RCC 7860 (cell line): ENCODE data around the gene SLC34A3.

Experiments used
- DNase-seq: peaks from one replicate; pipeline ENCODE4 v3.0.0-alpha.2; 2015; ENCODE audit warnings: low spot score
- FAIRE-seq: peaks from 2 replicates; lab custom pipeline; 2012; peaks lifted over from hg19 to GRCh38; lab: Jason Lieb, UNC

SLC34A3 gene

DNA sequence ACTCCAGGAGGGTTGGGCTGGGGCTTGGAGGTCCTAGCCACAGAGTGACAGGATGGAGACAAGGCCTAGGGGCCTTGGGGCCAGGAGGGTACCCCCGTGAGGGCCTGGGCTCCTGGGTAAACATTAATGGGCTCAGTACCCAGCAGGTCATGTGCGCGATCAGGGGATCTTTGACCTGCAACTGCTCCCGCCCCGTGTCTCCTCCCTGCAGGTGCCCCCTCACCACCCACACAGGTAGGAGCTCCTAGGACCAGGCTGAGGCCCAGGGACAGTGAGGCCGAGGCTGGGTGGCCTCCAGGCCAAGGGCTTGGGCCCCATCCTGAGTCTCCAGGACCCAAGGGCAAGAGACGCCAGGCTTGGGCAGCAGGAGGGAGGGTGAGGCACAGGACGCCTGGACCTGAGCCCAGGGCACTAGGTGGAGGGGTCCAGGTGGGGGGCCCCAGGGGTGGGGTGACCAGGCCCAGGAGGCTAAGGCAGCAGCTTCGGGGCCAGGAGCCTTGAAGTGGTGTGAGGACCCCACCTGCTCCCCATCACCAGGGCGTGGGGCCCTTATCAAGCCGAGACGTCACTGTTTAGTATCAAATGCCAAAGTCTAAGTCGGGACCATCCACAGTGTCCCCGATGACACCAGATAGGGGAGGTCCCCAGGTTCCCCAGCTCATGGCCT, at the start of gene SLC34A3:
TSS of gene SLC34A3 (plus strand) at position 197 of the 667 bp plus-strand sequence. CDS start 802 bp downstream, outside the sequence.
- no peak for DNase-seq
- no peak for FAIRE-seq

DNA sequence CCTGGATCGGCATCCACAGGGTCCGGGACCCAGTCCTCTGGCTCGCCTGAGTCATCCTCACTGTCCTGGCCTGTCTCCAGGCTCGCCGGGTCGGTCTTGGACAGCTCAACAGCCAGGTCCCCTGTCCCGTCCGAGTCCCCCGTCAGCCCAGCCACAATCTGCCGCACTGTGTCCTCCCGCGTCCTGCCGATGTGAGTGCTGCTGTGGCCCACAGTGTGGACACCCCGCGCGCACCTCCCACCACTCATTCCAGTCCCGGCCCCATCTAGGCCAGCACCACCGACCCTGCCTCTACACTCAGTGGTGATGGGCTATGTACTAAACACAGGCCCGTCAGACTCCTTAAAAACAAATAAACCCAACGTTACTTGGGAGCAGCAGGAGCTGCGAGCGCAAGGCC, 49.0 kb upstream of the SLC34A3 start:
- FAIRE-seq = no peak

DNA sequence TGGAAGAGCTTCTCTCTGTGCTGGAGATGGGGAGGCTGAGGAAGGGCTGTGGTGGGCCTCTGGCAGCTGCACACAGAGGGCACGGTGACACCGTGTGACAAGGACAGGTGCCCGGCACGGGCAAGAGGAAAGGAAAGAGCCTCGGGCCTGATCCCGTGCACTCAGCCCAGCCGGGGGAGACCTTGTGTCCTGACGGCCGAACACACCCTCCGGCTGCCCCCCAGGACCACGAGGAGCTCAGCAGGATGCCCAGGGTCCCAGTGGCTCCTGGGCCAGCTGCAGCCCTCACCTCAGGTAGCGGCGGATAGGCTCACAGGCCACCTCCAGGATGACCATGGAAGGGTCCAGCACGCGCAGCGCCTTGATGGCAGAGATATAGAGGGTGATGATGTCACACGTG, 47.9 kb upstream of the SLC34A3 start:
- no peak for FAIRE-seq
- no peak for DNase-seq

More for the DNA sequence above, 49.0 kb upstream of the SLC34A3 start:
- no peak for DNase-seq

DNA sequence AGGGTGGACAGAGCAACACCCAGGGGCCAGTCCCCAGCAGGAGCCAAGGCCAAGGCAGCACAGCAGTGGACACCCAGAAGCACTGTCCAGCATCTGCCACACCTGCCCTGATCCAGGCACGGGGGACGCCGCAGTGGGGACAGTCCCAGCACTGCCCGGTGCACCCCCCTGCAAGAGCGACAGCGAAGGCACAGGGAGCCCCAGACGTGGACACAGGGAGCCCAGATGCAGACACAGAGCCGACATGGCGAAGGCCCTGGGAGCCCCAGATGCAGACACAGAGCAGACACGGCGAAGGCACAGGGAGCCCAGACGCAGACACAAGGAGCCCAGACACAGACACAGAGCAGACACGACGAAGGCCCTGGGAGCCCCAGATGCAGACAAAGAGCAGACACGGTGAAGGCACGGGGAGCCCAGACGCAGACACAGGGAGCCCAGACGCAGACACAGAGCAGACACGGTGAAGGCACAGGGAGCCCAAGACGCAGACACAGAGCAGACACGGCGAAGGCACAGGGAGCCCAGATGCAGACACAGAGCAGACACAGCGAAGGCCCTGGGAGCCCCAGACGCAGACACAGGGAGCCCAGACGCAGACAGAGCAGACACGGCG, 46.6 kb upstream of the SLC34A3 start:
- DNase-seq (no peak), FAIRE-seq (no peak)

DNA sequence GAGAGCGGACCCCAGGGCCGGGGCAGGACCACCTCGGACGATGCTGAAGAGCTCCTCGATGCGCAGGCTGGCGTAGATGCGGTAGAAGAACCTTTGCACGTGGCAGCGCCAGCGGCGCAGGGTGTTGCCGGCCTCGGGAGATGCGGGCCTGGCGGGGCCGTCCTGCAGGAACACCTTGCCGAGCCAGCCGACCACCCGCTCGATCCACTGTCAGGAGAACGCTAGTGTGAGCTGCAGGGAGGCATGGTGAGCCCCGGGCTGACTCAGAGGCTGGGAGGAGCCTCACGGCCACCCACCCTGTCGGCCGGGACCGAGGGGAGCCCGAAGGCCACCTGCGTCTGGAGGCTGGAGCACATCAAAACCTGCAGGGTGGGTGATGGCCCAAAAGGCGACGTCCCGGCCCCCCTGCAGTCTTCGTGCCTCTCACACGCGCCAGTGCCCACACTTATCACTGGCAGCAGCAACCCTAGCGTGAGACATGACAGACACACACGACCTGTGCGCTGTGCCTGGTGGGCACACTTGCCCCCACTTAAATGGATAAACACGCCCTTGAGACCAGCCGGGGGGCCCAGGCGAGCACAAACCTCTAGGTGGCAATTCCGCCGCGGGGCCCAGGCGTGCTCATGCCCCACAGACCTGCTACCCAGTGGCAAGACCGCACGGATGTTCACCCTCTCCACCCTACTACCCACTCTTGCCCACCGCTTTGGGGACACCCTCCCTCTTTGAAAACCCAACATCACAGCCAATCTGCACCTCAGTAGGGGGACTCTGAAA, 45.6 kb upstream of the SLC34A3 start:
- no peak for FAIRE-seq
- DNase-seq = no peak

DNA sequence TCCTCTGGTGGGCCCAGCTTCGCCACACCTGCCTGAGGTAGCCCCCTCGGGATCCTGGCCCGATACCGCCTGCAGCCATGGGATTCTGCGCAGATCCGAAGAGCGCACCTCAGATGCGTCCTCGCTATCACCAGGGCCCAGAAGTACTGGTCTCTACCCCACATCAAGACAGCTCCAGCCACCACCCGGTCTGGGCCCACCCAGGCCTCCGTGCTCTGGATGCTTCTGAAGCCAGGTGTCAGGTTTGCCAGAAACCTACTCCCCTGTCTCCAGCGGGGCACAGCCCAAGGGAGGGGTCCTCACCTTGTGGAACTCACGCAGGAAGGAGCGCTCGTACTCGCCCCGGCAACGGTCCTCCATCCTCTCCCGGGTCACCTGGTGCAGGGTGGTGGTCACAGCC, 44.8 kb upstream of the SLC34A3 start:
- no peak for DNase-seq

DNA sequence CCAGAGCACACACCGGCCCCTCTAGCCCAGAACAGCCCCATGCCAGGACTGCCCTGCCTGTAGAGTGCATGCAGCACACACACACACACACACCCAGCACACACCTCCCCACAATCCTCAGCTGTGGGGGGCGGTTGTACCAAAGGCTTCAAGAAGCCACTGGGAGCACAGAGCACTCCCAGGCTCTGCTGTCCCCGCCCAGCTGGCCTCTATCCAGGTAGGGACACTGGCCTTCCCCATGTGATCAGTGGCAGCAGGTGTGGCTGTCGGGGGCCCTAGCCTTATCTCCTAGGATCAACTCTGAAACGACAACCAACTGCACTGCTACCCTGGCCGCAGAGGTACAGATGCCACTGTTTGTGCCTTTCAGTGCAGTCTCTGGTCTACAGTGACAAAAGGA, 44.3 kb upstream of the SLC34A3 start:
- FAIRE-seq = no peak
- no peak for DNase-seq

More for the DNA sequence above, 44.8 kb upstream of the SLC34A3 start:
- no peak for FAIRE-seq

DNA sequence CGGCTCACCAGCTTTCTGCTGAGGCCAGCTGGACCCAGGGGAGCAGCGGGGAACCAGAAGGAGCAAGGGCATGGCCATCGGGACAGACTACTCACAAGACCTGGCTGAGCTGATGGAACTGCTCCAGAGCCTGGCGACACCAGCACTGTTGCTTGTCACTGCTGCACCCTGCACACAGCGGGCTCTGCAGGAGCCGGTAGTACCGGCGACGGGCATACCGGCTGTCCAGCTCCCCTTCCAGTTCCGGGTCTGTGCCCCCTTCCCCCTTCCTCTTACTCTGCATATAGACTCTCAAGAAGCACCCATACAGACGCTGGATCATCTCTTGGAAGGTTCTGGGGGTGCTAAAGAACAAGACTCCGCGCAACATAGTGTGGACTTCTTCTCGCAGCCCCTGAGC, 43.3 kb upstream of the SLC34A3 start:
- DNase-seq = no peak

DNA sequence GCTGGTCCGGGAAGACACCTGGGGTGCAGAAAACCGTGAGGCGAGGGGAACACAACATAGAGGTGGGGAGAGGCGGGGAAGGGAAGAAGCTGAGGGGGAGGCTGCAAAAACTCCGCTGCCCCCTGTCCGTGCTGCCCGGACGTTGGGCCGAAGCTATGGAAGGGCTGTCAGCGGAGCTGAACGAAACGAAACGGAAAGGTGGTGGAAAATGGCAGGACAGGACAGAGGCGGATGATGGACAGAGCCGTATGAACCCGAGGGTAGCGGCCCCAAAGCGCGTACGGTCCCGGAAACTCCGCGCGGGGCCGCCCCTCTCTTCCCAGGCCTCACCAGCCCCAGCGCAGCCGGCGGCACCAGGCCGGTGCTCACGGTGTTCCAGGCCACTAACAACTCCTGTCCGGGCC, 42.6 kb upstream of the SLC34A3 start:
- DNase-seq (no peak), FAIRE-seq (no peak)

More for the DNA sequence above, 43.3 kb upstream of the SLC34A3 start:
- FAIRE-seq = no peak

DNA sequence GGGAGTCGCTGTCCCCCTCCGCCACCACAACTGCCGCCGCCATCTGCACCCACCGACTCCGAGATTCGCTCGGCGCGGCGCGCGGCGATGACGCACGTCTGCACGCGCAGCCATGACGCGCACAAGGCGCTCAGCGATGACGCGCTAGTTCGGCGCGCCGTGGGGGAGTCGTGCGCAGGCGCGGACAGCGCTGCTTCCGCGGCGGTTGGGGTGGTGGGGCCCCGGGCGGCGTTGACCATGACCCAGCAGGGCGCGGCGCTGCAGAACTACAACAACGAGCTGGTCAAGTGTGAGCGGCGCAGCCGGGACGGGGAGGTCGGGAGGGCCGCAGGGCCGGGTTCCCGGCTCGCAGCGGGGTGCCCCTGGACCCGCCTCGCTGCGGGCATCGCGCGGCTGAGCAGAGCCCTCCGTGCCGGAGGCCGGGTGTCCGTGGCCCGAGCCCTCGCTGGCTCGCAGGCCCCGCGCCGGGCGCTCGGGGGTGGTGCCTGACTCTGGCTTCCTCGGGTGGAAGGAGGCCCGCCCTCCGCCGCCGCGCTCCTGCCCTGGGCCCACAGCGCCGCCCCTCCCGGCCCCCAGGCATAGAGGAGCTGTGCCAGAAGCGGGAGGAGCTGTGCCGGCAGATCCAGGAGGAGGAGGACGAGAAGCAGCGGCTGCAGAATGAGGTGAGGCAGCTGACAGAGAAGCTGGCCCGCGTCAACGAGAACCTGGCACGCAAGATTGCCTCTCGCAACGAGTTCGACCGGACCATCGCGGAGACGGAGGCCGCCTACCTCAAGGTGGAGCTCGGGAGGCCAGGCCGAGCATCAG, 42.0 kb upstream of the SLC34A3 start, which contains the start of the genes ANAPC2 and SSNA1:
TSS of gene ANAPC2 (minus strand) at position 71 of the 807 bp plus-strand sequence. CDS start at position 43, 28 bp downstream.
TSS of gene SSNA1 (plus strand) at position 187 of the 807 bp plus-strand sequence. CDS start at position 238, 51 bp downstream.
- peak; percentile 80 for DNase-seq
- no peak for FAIRE-seq

DNA sequence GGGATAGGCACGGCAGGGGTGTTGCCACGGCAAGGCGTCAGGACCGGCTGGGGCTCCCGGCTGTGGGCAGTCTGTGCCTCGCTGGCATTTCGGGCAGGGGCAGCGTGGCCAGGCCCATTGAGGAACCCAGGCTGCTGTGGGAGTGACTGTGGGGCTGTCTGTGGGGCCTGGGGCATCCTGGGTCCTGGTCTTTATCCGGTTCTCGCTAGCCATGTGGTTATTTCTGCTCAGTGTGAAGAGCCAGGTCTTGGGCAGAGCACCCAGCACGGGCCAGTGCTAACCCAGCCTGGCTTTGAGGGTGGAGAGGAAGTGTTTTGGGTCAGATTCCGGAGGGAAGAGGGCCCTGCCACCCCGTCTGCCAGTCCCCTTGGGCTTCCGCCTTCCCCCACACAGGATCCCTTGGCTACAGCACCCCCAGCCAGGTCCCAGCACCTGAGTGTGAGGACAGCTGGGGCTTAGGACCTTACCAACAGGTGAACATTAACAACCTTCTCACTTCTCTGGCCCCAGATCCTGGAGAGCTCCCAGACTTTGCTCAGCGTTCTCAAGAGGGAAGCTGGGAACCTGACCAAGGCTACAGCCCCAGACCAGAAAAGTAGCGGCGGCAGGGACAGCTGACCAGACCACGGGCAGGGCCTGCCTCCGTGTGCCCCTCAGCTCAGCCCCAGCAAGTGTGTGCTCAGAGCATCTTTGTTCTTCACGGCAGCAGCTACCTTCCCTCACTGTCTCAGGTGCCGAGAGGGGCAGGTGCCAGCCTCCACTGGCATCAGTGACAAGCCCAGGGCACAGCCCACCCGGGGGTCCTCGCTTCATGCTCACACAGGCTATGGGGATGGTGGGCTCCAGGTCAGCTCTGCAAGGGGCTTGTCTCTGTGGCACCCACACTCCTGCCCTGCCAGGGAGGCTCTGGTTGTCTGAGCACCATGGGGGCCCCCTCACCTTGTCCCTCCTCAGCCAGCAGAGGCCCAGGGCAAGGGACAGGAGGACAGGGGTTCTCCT, 41.1 kb upstream of the SLC34A3 start:
- FAIRE-seq (no peak), DNase-seq (no peak)

DNA sequence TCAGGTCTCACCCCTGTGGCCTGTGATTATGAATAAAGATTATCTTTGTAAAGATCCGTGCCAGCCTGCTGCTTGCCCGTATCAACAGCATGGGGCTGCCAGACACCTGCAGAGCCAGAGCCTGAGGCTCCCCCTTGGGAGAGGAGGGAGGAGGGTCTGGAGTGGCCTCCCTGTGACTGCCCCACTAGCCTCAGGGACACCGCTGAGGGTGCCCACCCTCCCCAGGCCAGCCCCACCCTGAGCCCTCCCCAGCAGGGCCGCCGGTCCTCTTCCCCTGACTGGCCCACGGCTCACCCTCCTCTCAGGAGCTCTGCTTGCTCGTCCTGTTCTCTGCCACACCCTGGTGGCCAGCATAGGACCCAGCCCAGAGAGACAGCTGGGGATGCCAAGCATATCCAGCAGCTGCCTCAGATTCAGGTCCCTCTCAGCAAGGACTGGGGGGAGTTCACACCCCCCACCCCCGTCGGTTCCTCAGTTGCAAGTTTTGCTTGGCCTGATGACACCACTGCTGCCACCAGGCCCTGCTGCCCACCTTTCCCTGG, 40.3 kb upstream of the SLC34A3 start:
- DNase-seq (no peak), FAIRE-seq (no peak)

DNA sequence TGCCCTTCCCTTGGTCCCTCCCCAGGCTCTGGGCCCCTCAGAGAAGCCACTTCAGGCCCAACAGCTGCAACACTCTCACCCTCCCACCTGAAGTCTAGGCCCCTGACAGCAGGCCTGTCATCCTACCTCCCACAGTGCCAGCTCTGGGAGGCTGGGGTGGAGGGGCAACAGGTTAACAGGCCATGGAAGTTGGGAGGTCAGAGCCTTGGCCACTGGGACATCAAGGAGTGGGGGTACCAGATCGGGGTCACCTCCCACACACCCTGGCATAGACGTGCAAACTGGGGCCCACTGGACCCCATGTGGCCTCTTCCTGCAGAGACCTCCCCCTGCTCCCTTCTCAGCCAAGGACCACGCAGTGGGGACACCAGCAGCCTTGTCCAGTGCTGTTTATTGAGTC, 39.5 kb upstream of the SLC34A3 start:
- DNase-seq (no peak), FAIRE-seq (no peak)

DNA sequence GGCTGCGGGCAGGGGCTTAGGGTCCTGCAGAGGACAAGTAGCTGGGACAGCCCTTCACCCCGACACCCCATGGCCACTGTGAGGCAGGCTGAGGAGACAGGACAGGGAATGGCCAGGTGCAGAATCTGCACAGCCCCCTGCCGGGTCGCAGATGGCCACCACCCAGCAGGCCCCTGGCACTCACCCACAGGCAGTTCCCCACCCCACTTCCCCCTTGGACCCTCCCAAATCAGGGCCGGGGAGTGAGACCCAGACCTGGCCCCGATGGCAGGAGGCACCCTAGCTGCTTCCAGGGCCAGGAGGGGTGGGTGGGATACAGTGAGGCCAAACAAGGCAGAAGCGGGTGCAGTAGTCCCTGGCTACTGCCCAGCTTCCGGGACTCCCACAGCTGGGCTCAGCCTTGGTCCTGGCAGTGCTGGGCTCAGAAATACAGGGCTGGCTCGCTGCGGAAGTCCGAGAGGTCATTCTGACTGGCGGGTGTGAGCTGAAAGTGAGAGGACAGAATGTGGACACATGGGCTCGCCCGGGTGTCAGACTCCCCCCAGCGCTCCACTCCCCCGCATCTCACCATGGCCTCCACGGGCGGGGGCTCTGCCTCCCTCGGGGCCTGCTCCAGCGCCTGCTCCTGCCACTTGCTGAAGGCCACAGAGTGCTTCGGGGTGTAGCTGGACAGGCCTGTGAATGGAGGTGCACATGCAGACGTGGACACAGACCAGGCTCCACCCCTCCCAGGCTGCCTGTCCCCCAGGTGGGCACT, 38.8 kb upstream of the SLC34A3 start:
- FAIRE-seq (no peak), DNase-seq (no peak)

DNA sequence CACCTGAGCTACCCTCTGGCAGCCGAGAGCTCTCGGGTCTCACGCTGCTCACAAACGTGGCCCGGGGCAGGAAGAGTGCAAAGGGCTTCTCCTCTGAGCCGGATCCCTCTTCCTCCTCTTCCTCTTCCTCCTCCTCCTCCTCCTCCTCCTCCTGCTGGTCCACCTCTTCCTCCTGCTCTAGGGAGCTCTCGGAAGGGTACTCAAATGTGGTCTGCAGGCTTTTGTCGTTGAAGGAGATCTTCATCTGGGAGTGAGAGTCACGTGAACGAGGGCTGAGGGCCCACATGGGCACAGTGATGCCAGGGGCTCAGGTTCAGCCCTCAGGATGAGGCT, 38.3 kb upstream of the SLC34A3 start:
- DNase-seq = no peak
- FAIRE-seq = no peak

DNA sequence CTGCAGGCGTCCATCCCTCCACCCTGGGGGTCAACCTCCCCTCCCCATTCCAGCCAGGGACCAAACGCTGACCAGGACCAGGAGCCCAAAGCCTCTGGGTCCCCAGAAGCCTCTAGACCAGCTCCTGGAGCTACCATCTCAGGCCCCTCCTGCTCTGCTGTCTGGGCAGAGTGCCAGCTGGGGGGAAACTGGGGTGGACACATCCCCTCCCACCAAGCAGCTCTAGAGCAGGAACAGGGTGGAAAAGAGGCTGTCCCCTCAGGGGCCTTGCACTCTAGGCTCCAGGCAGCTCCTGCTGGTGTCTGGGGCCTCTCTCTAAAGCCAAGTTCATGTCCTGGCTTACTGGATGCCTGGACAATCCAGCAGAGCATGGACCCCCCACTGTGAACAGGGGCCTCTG, 37.8 kb upstream of the SLC34A3 start:
- no peak for DNase-seq

DNA sequence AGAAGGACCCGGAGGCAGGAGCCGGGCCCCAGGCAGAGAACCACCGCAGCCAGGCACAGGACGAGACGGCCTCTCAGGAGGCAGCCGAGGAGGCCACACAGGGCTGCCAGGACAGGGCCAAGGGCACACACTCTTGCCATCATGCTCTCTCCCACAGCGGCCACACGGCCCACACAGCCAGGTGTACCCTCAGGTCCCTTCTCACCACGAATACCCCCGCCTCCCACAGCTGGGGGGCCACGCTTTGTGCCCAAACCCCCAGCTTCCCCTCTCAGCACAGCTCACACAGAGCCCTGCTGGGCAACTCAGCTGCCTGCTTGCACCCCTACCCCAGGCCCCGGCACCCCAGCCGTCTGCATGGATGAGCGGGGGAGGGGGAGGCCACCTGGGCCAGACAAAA, 36.9 kb upstream of the SLC34A3 start:
- no peak for DNase-seq
- no peak for FAIRE-seq

More for the DNA sequence above, 37.8 kb upstream of the SLC34A3 start:
- FAIRE-seq = no peak

DNA sequence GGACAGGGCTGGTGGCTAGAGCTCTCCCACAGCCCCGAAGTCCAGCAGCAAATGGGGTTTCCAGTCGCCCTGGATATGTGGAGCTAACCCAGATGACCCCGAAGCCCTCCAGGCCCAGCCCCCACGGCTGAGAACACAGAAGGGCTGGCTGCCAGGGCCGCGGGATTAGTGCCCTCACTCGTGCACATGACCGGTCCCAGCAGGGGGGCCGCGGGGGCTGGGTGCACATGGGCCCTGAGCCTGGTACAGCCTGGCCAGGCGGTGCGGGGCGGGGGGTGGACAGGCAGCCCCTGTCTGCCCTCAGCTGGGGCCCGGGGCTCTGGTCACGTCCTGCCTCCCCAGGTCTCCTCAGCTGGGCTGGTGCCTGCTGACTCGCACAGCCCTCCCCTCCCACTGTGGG, 36.3 kb upstream of the SLC34A3 start:
- DNase-seq (peak; percentile 10), FAIRE-seq (no peak)

DNA sequence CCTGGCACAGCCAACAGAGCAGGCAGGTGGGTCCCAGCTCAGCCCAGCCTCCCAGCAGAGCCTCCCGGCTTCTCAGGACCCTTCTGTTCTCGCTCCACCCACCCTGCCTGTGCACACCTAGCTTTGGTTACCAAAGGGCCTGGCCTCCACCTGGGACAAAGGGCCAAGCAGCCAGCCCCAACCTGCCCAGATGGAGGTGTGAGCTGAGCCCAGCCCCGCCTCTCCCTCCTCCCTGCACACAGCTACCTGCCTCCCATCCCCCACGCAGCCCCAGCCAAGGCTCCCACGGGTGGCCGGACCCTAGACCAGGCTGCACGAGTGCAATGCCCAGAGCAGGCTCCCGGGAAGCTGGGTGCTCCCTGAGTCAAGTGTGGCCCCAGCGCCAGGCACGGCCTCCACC, 35.8 kb upstream of the SLC34A3 start:
- DNase-seq = no peak
- FAIRE-seq = no peak
